ENCODE measurements around the gene APOL1. TPM values are rescaled to one million over a fixed set of nuclear protein-coding genes. Genes with fewer than 3 reads are reported as not detected.

The APOL1 gene
- total and polyA plus RNA-seq, 2 of the 4 experiments (the other 2 are of a cell fraction), result 0.36 to 0.77 TPM

GRCh38 chr22:36297568-36297967 is 44.6 kb downstream of the APOL1 start:
- intact Hi-C loops (cut with micrococcal nuclease) (no loop called here), in situ Hi-C loops (cut with MboI; ENCODE audit: low sequenced_read_pairs) (no loop called here), dilution Hi-C loops (cut with HindIII; ENCODE audit: low sequenced_read_pairs, unreplicated experiment) (no loop called here)
- H3K9me1 ChIP-seq (ENCODE audit: insufficient read depth, low read length), result peaks cover 2% of the 10 kb centered on the region; the same call in 1 of the 2 replicates
- H3K4me1 ChIP-seq (ENCODE audit: control insufficient read depth, insufficient read depth, low read length), result peaks cover 14% of the 10 kb centered on the region
- no peak overlapping the region; a peak in 1 of 4 replicates for H4K8ac ChIP-seq (ENCODE audit: low read depth in 2 of 2, low read length in 2 of 2)
- TF ChIP-seq MAFK (IDR thresholded peaks at IDR 0.05; ENCODE audit: low read depth, low read length), result no peak
- no peak for TF ChIP-seq MXI1 (IDR thresholded peaks at IDR 0.05; ENCODE audit: borderline replicate concordance, low read depth, low read length)
- no peak for TF ChIP-seq NFE2L2 (IDR thresholded peaks at IDR 0.05; ENCODE audit: low read depth, low read length)
- TF ChIP-seq BHLHE40 (IDR thresholded peaks at IDR 0.05; ENCODE audit: low read depth, low read length), result no peak
- TF ChIP-seq CHD1 (IDR thresholded peaks at IDR 0.05; ENCODE audit: low read depth, low read length), result no peak
- no peak for TF ChIP-seq RCOR1 (IDR thresholded peaks at IDR 0.05; ENCODE audit: insufficient replicate concordance, low read length)
- no peak for TF ChIP-seq POLR2A (IDR thresholded peaks at IDR 0.05; ENCODE audit: low read depth, low read length)
- TF ChIP-seq SMC3 (IDR thresholded peaks at IDR 0.05; ENCODE audit: low read depth, low read length), result no peak
- no peak for TF ChIP-seq ELK1 (IDR thresholded peaks at IDR 0.05; ENCODE audit: borderline replicate concordance, low read depth, low read length)
- no peak for TF ChIP-seq CEBPB (IDR thresholded peaks at IDR 0.05; ENCODE audit: low read depth, low read length)
- TF ChIP-seq CTCF (conservative IDR thresholded peaks at IDR 0.05; ENCODE audit: low read depth, low read length), result no peak
- TF ChIP-seq USF2 (IDR thresholded peaks at IDR 0.05; ENCODE audit: low read depth, low read length), result no peak
- no peak for TF ChIP-seq RAD21 (IDR thresholded peaks at IDR 0.05; ENCODE audit: low read length)
- H3K18ac ChIP-seq (ENCODE audit: low read depth, low read length), result no peak overlapping the region
- no peak overlapping the region for H2BK15ac ChIP-seq (ENCODE audit: low read depth, low read length)
- no peak overlapping the region for H3K9ac ChIP-seq (ENCODE audit: low read depth, low read length)
- no peaks in the 10 kb centered on the region for H3K27me3 ChIP-seq (ENCODE audit: control insufficient read depth, insufficient read depth, low read length)
- peak overlapping the region; percentile 5; the same call in 1 of the 2 replicates for H3K27ac ChIP-seq (ENCODE audit: insufficient read depth, low read length)
- no peaks in the 10 kb centered on the region for H3K9me3 ChIP-seq (ENCODE audit: control insufficient read depth, insufficient read depth, low read length)
- H2AK5ac ChIP-seq (ENCODE audit: low read depth, low read length), result 0 out of 2 replicates have a peak overlapping the region, but pooled peaks have one; percentile 7
- H2BK5ac ChIP-seq (ENCODE audit: low read depth, low read length, poor library complexity, severe bottlenecking), result peak overlapping the region; percentile 21
- no peak for DNase-seq
- no peak overlapping the region for H3K23ac ChIP-seq (ENCODE audit: low read depth, low read length)
- no peak overlapping the region for H2BK120ac ChIP-seq (ENCODE audit: low read depth, low read length)
- 88% methylated on average over 18 of the region's 19 CpGs; no CpG with 5 or more reads in 1 of the 2 experiments for WGBS, 2 experiments (ENCODE audit: extremely low coverage in 2 of 2, insufficient read length in 1 of 2)
- no peak overlapping the region for H2BK20ac ChIP-seq (ENCODE audit: low read depth, low read length)
- H3K4ac ChIP-seq (ENCODE audit: low read depth, low read length), result no peak overlapping the region
- H3K56ac ChIP-seq (ENCODE audit: extremely low read depth, insufficient read depth, low read length), result no peak overlapping the region
- ATAC-seq (ENCODE audit: low read depth), result no peak
- H3K4me2 ChIP-seq (ENCODE audit: low read depth, low read length), result no peak overlapping the region
- H4K20me1 ChIP-seq (ENCODE audit: insufficient read depth, low read length), result peaks cover 94% of the 10 kb centered on the region
- no peak overlapping the region for H2AK9ac ChIP-seq (replicated peaks; ENCODE audit: low read depth, low read length, poor library complexity)
- ChIA-PET CTCF (no interaction called here), POLR2A (ENCODE audit: unreplicated experiment) (interaction anchor here (0.6 kb wide), 1 partner anchor 212 kb away, joined by 3 read pairs; no protein-coding TSS in a partner anchor)
- no peak overlapping the region for H4K91ac ChIP-seq (ENCODE audit: insufficient read depth, low read depth, low read length)
- peaks cover 68 to 88% of the 10 kb centered on the region in 2 experiments for H3K79me1 ChIP-seq (ENCODE audit: low read depth in 1 of 2, low read length in 2 of 2)
- H3K36me3 ChIP-seq (ENCODE audit: control insufficient read depth, insufficient read depth, low read length), result peaks cover 95% of the 10 kb centered on the region
- no TSS peak for BruUV-seq (replicated peaks)
- H4K5ac ChIP-seq (ENCODE audit: low read depth, low read length), result no peak overlapping the region
- no peak overlapping the region for H2AFZ ChIP-seq (replicated peaks; ENCODE audit: low read length, poor library complexity)
- no peak overlapping the region for H3K14ac ChIP-seq (replicated peaks; ENCODE audit: low read depth, low read length)
- H3K4me3 ChIP-seq (ENCODE audit: insufficient read depth, low read depth, low read length), result no peak overlapping the region

Data from IMR-90 (cell line).